Lower leg skin (tissue), 3 donors: ENCODE measurements around the gene TRPM3.

Experiments
- CTCF ChIP-seq, 3 donors: fragments of 450-650 bp; IDR thresholded peaks; one replicate each; pipeline ENCODE4 v1.5.1; 2016; ENCODE audit warnings: antibody characterized with exemption in 3 of 3, mild to moderate bottlenecking in 3 of 3, moderate library complexity in 2 of 3
- POLR2A ChIP-seq, 2 donors: fragments of 450-650 bp; IDR thresholded peaks; one replicate each; pipeline ENCODE4 v1.6.1; 2016 to 2017; ENCODE audit warnings: antibody characterized with exemption in 2 of 2, mild to moderate bottlenecking in 1 of 2, moderate library complexity in 1 of 2

- TF ChIP-seq CTCF (IDR thresholded peaks at IDR 0.05) (no peak), POLR2A (IDR thresholded peaks at IDR 0.05) (no peak)
Measured at GRCh38 chr9:70617033-70617828, 504.2 kb downstream of the TRPM3 start.
